Spleen (tissue), 11 donors: ENCODE results near the gene USP28. TPM values are rescaled to one million over a fixed set of nuclear protein-coding genes. Genes with fewer than 3 reads are reported as not detected.

Experiments used
- DNase-seq: peaks from one replicate; pipeline ENCODE4 v3.0.0-alpha.2; 2020
- H3K27ac ChIP-seq, 8 donors: fragments of 200-600 bp; sonication (generic) in 7 of 8; 1 replicate in 4 of 8; 2 replicates in 4 of 8; pipeline versions ENCODE4 v1.5.0 to v1.8.0; 2016 to 2021; ENCODE audit warnings: inconsistent platforms in 4 of 8, mild to moderate bottlenecking in 4 of 8, moderate library complexity in 1 of 8
- H3K27me3 ChIP-seq, 7 donors: fragments of 200-600 bp; sonication (generic) in 6 of 7; replicated peaks in 1 of 7; 1 replicate in 4 of 7; 2 replicates in 3 of 7; pipeline versions ENCODE4 v1.5.0 to v1.8.0; 2016 to 2021; ENCODE audit warnings: inconsistent platforms in 3 of 7, mild to moderate bottlenecking in 1 of 7
- H3K36me3 ChIP-seq, 6 donors: fragments of 200-600 bp; sonication (generic) in 5 of 6; 1 replicate in 4 of 6; 2 replicates in 2 of 6; pipeline versions ENCODE4 v1.5.0 to v1.8.0; 2016 to 2021; ENCODE audit warnings: inconsistent platforms in 2 of 6
- H3K4me1 ChIP-seq, 6 donors: fragments of 200-600 bp; sonication (generic) in 5 of 6; 1 replicate in 3 of 6; 2 replicates in 3 of 6; pipeline versions ENCODE4 v1.5.0 to v1.8.0; 2016 to 2021; ENCODE audit warnings: inconsistent platforms in 3 of 6
- H3K4me3 ChIP-seq, 8 donors: fragments of 200-600 bp; sonication (generic) in 7 of 8; 1 replicate in 4 of 8; 2 replicates in 4 of 8; pipeline versions ENCODE4 v1.5.0 to v1.8.0; 2016 to 2021; ENCODE audit warnings: inconsistent platforms in 4 of 8, mild to moderate bottlenecking in 4 of 8, moderate library complexity in 2 of 8
- H3K9me3 ChIP-seq, 8 donors: fragments of 200-600 bp; sonication (generic) in 7 of 8; 1 replicate in 4 of 8; 2 replicates in 4 of 8; pipeline versions ENCODE4 v1.5.0 to v1.8.0; 2016 to 2021; ENCODE audit warnings: inconsistent platforms in 4 of 8
- CTCF ChIP-seq, 11 experiments: fragments of 200-600 bp in 7 of 11; fragments of 450-650 bp in 4 of 11; sonication (generic) in 4 of 11; IDR thresholded peaks in 8 of 11; conservative IDR thresholded peaks in 3 of 11; 1 replicate in 7 of 11; 2 replicates in 4 of 11; pipeline versions ENCODE4 v1.4.0 to v1.8.0; 2016 to 2021; ENCODE audit warnings: antibody characterized with exemption in 11 of 11, inconsistent platforms in 4 of 11, mild to moderate bottlenecking in 1 of 11
- POLR2A ChIP-seq, 3 donors: fragments of 450-650 bp; IDR thresholded peaks; one replicate each; pipeline ENCODE4 v1.5.1; 2017; ENCODE audit warnings: antibody characterized with exemption in 3 of 3, mild to moderate bottlenecking in 1 of 3
- POLR2AphosphoS5 ChIP-seq, 3 donors: sonication (generic); formaldehyde crosslinking; IDR thresholded peaks; one replicate each; pipeline ENCODE4 v1.5.1; 2017; ENCODE audit warnings: antibody characterized with exemption in 3 of 3
- WGBS, 5 donors: extraction: QIAGEN DNeasy Blood & Tissue Kit in 3 of 5; methylation state at CpG; one replicate each; pipeline versions ENCODE4 v1.1.5 to v1.1.7; 2013 to 2018; 5-methylcytosine and 5-hydroxymethylcytosine counted together
- intact Hi-C: fragments of 100-400 bp; cut with DNase I; formaldehyde crosslinking; loops from one replicate; pipeline ENCODE4 v1.15.0; 2023; ENCODE audit warnings: low total_unique reads
- polyA plus RNA-seq, 3 donors: library from polyadenylated mRNA; stranded (reverse); fragments of 200-250 nt; gene quantifications; one replicate each; pipeline ENCODE4 v1.2.1, GENCODE V29; 2013
- total RNA-seq, 7 donors: library from RNA; depleted of rRNA in 3 of 7; stranded (reverse); fragments of >200 nt in 3 of 7; fragmentation: NEBNext Ultra II Directional in 4 of 7; extraction: Animal tissue kit (Norgen Biotek cat#: 25700) in 4 of 7; gene quantifications; one replicate each; pipeline versions ENCODE4 v1.1.0 to v1.2.1, GENCODE V29; 2016 to 2021
- donor health status: healthy with polysubstance abuse.
- donor health status: DM: no; HTN: no; CAD: no; lungs with moderate emphysema.
- donor health status: DM: no; HTN: no; CAD: no.
- donor health status: Bipolar disorder and iron deficiency.
- donor health status: healthy.
- donor health status: DM: no; HTN: no; CAD: no.
- donor health status: DM: yes; HTN: yes; CAD: no.

USP28 gene
- total and polyA plus RNA-seq, 10 donors = 4.2 to 44.8 (median 27.6) TPM

DNA sequence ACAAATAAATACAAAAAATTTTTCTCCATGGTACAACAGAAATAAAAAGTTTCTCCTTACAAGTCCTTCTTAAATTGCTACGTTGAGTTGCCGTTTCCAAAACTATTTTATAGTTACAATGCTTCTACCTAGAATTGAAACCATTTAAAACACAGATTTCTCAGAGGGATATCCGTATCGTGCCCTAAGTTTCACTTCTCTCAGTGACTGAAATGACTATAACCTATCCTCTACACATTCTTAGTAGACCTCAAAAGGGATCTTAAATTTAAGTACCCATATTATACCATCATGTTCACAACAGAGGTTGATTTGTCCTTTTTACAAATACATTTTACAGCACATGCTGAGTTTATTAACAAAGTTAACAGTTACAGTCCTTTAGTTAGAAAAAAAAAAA, 44.1 kb downstream of the USP28 start:
- Histone ChIP-seq H3K27ac (peak overlapping the region in 1 of 8 donors; percentile 34), H3K4me1 (peaks cover 0 to 15% (median 0%) of the 10 kb centered on the region in 6 donors), H3K27me3 (no peaks in the 10 kb centered on the region), H3K4me3 (no peak overlapping the region), H3K36me3 (peaks cover 0 to 97% (median 23%) of the 10 kb centered on the region in 6 donors), H3K9me3 (no peaks in the 10 kb centered on the region)
- intact Hi-C loops = no loop called here
- no peak for TF ChIP-seq CTCF (IDR thresholded peaks at IDR 0.05 in 8 of 11, conservative IDR thresholded peaks at IDR 0.05 in 3 of 11)
- TF ChIP-seq POLR2AphosphoS5 (IDR thresholded peaks at IDR 0.05) = no peak
- TF ChIP-seq POLR2A (IDR thresholded peaks at IDR 0.05) = no peak
- no peak for DNase-seq
- 63 to 70% (median 65%) methylated on average over 4 of the region's 4 CpGs for WGBS, 5 donors

GRCh38 chr11:113829751-113830150, 45.6 kb downstream of the USP28 start:
- Histone ChIP-seq H3K27ac (no peak overlapping the region), H3K27me3 (no peaks in the 10 kb centered on the region), H3K9me3 (no peaks in the 10 kb centered on the region), H3K4me1 (peaks cover 0 to 15% (median 0%) of the 10 kb centered on the region in 6 donors), H3K4me3 (no peak overlapping the region), H3K36me3 (peaks cover 0 to 96% (median 23%) of the 10 kb centered on the region in 6 donors)
- TF ChIP-seq POLR2A (IDR thresholded peaks at IDR 0.05) = no peak
- TF ChIP-seq CTCF (IDR thresholded peaks at IDR 0.05 in 8 of 11, conservative IDR thresholded peaks at IDR 0.05 in 3 of 11) = no peak
- TF ChIP-seq POLR2AphosphoS5 (IDR thresholded peaks at IDR 0.05) = no peak
- WGBS, 5 donors = 90 to 98% (median 94%) methylated on average over 2 of the region's 2 CpGs
- DNase-seq = no peak
- intact Hi-C loops = no loop called here

DNA sequence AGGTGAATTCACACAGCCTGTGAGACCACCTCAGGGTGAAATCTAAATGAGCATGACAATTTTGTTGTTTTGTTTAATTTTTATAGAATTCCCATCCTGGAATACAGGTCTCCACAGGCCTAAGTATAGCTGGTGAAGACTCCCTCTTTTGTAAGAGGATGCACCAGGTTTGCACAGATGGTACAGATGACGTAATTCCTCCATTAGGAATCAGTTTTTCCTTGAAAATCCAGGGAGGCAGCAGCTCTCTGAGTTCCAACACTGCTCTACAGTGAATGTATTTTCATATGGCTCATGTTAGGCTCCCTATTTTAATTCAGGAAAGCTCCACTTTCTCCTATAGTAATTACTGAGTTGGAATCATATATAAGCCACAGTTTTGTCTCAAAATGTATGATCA, 47.2 kb downstream of the USP28 start:
- H3K36me3 ChIP-seq = peaks cover 0 to 96% (median 25%) of the 10 kb centered on the region in 6 donors
- no peaks in the 10 kb centered on the region for H3K9me3 ChIP-seq
- H3K27me3 ChIP-seq = no peaks in the 10 kb centered on the region
- no peak overlapping the region for H3K27ac ChIP-seq
- no peak for TF ChIP-seq CTCF (IDR thresholded peaks at IDR 0.05 in 8 of 11, conservative IDR thresholded peaks at IDR 0.05 in 3 of 11)
- TF ChIP-seq POLR2AphosphoS5 (IDR thresholded peaks at IDR 0.05) = no peak
- TF ChIP-seq POLR2A (IDR thresholded peaks at IDR 0.05) = no peak
- peaks cover 0 to 15% (median 0%) of the 10 kb centered on the region in 6 donors for H3K4me1 ChIP-seq
- intact Hi-C loops = no loop called here
- no peak overlapping the region for H3K4me3 ChIP-seq
- DNase-seq = no peak
- 79 to 95% (median 94%) methylated on average over 1 of the region's 1 CpG for WGBS, 5 donors

DNA sequence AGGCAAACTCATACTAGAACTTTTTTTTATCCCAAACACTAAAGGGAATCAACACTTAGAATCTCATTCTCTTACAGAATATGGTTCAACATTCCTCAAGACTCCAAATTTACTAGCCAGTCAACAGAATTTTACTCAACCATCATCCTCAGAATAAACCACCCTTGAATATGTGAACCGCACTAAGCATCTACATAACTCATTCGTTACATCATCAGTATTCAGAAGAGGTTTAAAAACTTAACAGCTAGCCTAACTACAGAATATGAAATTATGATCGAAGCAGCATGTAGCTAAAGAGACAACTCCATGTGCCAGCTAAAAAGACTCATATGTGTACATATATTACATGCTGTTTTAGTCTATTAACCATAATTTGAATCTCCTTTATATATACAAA, 47.9 kb downstream of the USP28 start:
- intact Hi-C loops = no loop called here
- TF ChIP-seq CTCF (IDR thresholded peaks at IDR 0.05 in 8 of 11, conservative IDR thresholded peaks at IDR 0.05 in 3 of 11) (no peak), POLR2A (IDR thresholded peaks at IDR 0.05) (no peak), POLR2AphosphoS5 (IDR thresholded peaks at IDR 0.05) (no peak)
- Histone ChIP-seq H3K9me3 (no peaks in the 10 kb centered on the region), H3K4me1 (peaks cover 0 to 15% (median 0%) of the 10 kb centered on the region in 6 donors), H3K27ac (no peak overlapping the region), H3K4me3 (no peak overlapping the region), H3K27me3 (no peaks in the 10 kb centered on the region), H3K36me3 (peaks cover 0 to 96% (median 27%) of the 10 kb centered on the region in 6 donors)
- no peak for DNase-seq
- whole genome bisulfite sequencing, 5 donors = 94 to 99% (median 97%) methylated on average over 3 of the region's 3 CpGs
